Upper lobe of left lung (tissue), 6 donors: ENCODE results near the gene NHLRC4. TPM values are rescaled to one million over a fixed set of nuclear protein-coding genes. Genes with fewer than 3 reads are reported as not detected.
A peak's percentile ranks its signal among the peaks of the same experiment; 100 is the strongest.

Experiments used
- ATAC-seq, 2 donors: fragments of 200-7000 bp; cut with Tn5 transposase; one replicate each; pipeline ENCODE4 v1.9.1; 2022; ENCODE audit warnings: mild to moderate bottlenecking in 2 of 2, moderate library complexity in 2 of 2; ENCODE audit not compliant: low FRiP score in 2 of 2
- DNase-seq, 2 donors: peaks; one replicate each; pipeline ENCODE4 v3.0.0-alpha.2; 2019 to 2020
- H3K27ac ChIP-seq, 4 donors: fragments of 200-600 bp; sonication (generic); one replicate each; pipeline ENCODE4 v1.5.1; 2016 to 2019
- H3K27me3 ChIP-seq, 4 donors: fragments of 200-600 bp; sonication (generic); one replicate each; pipeline ENCODE4 v1.5.1; 2017 to 2019
- H3K36me3 ChIP-seq, 4 donors: fragments of 200-600 bp; sonication (generic); one replicate each; pipeline ENCODE4 v1.5.1; 2016 to 2019
- H3K4me1 ChIP-seq, 4 donors: fragments of 200-600 bp; sonication (generic); one replicate each; pipeline ENCODE4 v1.5.1; 2018 to 2019
- H3K4me3 ChIP-seq, 4 donors: fragments of 200-600 bp; sonication (generic); one replicate each; pipeline ENCODE4 v1.5.1; 2017 to 2019; ENCODE audit warnings: mild to moderate bottlenecking in 2 of 4, moderate library complexity in 1 of 4
- H3K9me3 ChIP-seq, 4 donors: fragments of 200-600 bp; sonication (generic); one replicate each; pipeline ENCODE4 v1.5.1; 2018 to 2019
- EP300 ChIP-seq, 4 donors: sonication (generic); formaldehyde crosslinking; IDR thresholded peaks; one replicate each; pipeline ENCODE4 v1.5.1; 2017; ENCODE audit warnings: antibody characterized with exemption in 4 of 4, control low read depth in 2 of 4
- POLR2A ChIP-seq, 4 donors: fragments of 450-650 bp; IDR thresholded peaks; one replicate each; pipeline ENCODE4 v1.5.1; 2016 to 2017; ENCODE audit warnings: antibody characterized with exemption in 4 of 4, mild to moderate bottlenecking in 2 of 4
- POLR2AphosphoS5 ChIP-seq, 2 donors: sonication (generic); formaldehyde crosslinking; IDR thresholded peaks; one replicate each; pipeline ENCODE4 v1.5.1; 2017; ENCODE audit warnings: antibody characterized with exemption in 2 of 2
- WGBS, 2 donors: methylation state at CpG; one replicate each; pipeline ENCODE4 v1.1.5; 2017 to 2018; 5-methylcytosine and 5-hydroxymethylcytosine counted together
- total RNA-seq, 6 donors: library from RNA; depleted of rRNA in 4 of 6; stranded (reverse); fragments of >200 nt in 4 of 6; gene quantifications; one replicate each; pipeline versions ENCODE4 v1.1.0 to v1.2.1, GENCODE V29; 2016 to 2021
- TF ChIP-seq, protein P1 (sequence below), 6 experiments: fragments of 450-650 bp in 4 of 6; fragments of 200-600 bp in 2 of 6; sonication (generic) in 2 of 6; IDR thresholded peaks; one replicate each; pipeline ENCODE4 v1.5.1; 2016 to 2019; ENCODE audit warnings: antibody characterized with exemption in 6 of 6
- donor health status: DM: no; HTN: no; CAD: no; lungs with moderate emphysema.
- donor health status: DM: no; HTN: yes; CAD: no; lungs with severe emphysema.

The NHLRC4 gene
- total RNA-seq, 6 donors from 2014 or later: 1.2 to 7.8 (median 3.3) TPM

DNA sequence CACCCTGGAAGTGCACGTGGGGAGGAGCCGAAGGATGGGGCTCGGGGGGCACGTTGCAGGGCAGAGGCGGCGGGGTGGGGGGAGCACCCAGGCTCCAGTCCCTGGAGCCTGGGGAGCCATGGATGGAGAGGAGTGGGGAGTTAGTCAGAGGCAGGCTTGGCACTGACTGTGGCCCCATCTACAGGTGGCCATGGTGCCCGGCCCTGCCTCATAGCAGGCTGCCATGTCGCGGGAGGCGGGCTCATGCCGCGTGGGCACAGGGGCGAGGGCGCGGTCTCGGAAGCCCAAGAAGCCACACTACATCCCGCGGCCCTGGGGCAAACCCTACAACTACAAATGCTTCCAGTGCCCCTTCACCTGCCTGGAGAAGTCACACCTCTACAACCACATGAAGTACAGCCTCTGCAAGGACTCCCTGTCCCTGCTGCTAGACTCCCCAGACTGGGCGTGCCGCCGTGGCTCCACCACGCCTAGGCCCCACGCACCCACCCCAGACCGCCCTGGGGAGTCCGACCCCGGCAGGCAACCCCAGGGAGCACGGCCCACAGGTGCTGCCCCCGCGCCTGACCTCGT lies 3.6 kb upstream of the NHLRC4 start:
- ATAC-seq (no peak), DNase-seq (no peak)
- H3K4me1 ChIP-seq: peaks cover 19 to 48% (median 25%) of the 10 kb centered on the region in 4 donors
- H3K36me3 ChIP-seq: no peaks in the 10 kb centered on the region
- WGBS, 2 donors: 80 to 90% methylated on average over 26 to 28 of the region's 30 CpGs
- TF ChIP-seq POLR2A (IDR thresholded peaks at IDR 0.05) (no peak), EP300 (IDR thresholded peaks at IDR 0.05) (no peak), POLR2AphosphoS5 (IDR thresholded peaks at IDR 0.05) (no peak)
- TF ChIP-seq, protein P1, sequence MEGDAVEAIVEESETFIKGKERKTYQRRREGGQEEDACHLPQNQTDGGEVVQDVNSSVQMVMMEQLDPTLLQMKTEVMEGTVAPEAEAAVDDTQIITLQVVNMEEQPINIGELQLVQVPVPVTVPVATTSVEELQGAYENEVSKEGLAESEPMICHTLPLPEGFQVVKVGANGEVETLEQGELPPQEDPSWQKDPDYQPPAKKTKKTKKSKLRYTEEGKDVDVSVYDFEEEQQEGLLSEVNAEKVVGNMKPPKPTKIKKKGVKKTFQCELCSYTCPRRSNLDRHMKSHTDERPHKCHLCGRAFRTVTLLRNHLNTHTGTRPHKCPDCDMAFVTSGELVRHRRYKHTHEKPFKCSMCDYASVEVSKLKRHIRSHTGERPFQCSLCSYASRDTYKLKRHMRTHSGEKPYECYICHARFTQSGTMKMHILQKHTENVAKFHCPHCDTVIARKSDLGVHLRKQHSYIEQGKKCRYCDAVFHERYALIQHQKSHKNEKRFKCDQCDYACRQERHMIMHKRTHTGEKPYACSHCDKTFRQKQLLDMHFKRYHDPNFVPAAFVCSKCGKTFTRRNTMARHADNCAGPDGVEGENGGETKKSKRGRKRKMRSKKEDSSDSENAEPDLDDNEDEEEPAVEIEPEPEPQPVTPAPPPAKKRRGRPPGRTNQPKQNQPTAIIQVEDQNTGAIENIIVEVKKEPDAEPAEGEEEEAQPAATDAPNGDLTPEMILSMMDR (IDR thresholded peaks at IDR 0.05): no peak
- no peak overlapping the region for H3K27ac ChIP-seq
- no peaks in the 10 kb centered on the region for H3K9me3 ChIP-seq
- peaks cover 1 to 28% (median 14%) of the 10 kb centered on the region in 4 donors for H3K27me3 ChIP-seq
- H3K4me3 ChIP-seq: no peak overlapping the region

DNA sequence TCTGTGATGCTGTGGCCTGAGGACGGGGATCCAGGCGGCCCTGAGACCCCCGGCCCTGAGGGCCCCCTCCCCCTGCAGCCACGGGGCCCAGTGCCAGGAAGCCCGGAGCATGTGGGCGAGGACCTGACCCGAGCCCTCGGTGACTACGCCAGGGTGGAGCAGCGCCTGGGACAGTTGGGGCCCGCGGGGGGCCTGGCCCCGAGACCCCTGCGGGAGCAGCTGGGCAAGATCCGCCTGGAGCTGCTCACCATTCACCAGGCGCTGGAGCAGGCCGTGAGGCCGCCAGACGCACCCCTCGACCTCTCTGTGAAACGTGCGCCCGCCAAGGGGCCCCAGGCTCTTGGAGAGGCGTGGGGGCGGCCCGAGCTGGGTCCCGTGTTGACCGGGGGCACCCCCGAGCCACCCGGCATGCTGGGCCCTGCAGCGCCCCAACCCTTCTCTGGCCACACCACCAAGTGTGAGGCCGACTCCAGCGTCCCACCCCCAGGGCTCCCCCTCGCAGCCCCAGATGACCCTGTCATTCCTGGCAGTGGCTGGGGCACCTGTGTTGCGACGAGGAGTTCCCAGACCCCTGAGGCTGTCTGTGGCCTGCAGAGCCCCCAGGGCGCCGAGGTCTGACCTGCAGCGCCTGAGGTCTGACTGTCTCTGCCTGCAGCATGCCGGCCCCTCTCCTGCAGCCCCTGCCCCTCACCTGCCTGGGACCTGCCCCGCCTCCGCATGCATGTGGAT lies 2.0 kb upstream of the NHLRC4 start:
- H3K4me1 ChIP-seq: peaks cover 24 to 57% (median 36%) of the 10 kb centered on the region in 4 donors
- H3K36me3 ChIP-seq: no peaks in the 10 kb centered on the region
- peaks cover 0 to 17% (median 9%) of the 10 kb centered on the region in 4 donors for H3K27me3 ChIP-seq
- DNase-seq (no peak), ATAC-seq (no peak)
- H3K4me3 ChIP-seq: no peak overlapping the region
- no peaks in the 10 kb centered on the region for H3K9me3 ChIP-seq
- H3K27ac ChIP-seq: no peak overlapping the region
- 76 to 93% methylated on average over 13 to 19 of the region's 42 CpGs for WGBS, 2 donors
- TF ChIP-seq POLR2AphosphoS5 (IDR thresholded peaks at IDR 0.05) (no peak), EP300 (IDR thresholded peaks at IDR 0.05) (no peak), POLR2A (IDR thresholded peaks at IDR 0.05) (no peak)
- TF ChIP-seq, protein P1 (IDR thresholded peaks at IDR 0.05): no peak

DNA sequence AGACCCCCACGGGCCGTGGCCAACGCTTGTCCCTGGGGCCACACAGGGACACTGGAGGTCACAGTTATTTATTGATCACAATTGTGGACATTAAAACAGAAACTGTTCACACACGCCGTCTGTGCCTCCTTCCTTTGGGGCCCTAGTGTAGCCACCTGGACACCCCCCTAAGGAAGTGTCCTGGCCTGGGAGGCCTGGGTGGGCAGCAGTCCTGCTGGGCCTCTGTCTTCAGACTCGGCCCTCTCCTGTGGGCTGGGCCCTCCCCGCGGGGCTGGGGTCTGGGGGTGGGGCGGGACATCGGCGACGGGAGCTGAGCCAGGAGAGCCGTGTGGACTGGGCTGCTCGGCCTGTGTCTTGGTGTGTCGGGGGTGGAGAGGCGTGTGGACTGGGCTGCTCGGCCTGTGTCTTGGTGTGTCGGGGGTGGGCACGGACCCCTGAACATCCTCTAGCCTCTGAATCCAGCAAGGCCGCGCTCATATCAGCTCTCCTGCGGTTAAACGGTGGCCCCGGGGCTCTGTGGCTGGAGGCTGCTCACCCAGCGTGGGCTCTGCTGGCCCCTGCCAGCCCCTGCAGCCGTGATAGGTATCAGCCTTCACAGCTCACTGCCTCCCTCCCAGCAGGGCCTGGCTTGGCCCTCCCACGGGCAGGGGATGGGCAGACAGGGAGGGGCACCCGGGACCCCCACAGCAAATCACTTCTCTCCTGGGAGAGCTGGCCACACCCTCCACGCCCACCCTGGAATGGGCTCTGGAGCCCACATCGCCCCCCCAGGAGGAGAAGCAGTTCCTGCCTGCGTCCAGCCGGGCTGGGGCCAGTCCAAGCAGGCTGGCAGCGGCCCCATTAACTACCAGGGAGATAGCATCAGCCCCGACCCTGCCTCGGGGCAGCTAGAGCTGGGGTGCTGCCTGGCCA lies 1.1 kb upstream of the NHLRC4 start:
- ATAC-seq: no peak
- peaks cover 0 to 10% (median 5%) of the 10 kb centered on the region in 4 donors for H3K27me3 ChIP-seq
- DNase-seq: no peak
- H3K9me3 ChIP-seq: no peaks in the 10 kb centered on the region
- H3K4me1 ChIP-seq: peaks cover 27 to 54% (median 36%) of the 10 kb centered on the region in 4 donors
- H3K27ac ChIP-seq: peak overlapping the region in 1 of 4 donors; percentile 69
- no peaks in the 10 kb centered on the region for H3K36me3 ChIP-seq
- WGBS, 2 donors: 63 to 67% methylated on average over 4 to 35 of the region's 35 CpGs
- no peak overlapping the region for H3K4me3 ChIP-seq
- TF ChIP-seq POLR2AphosphoS5 (IDR thresholded peaks at IDR 0.05) (no peak), EP300 (IDR thresholded peaks at IDR 0.05) (no peak)
- TF ChIP-seq, protein P1 (IDR thresholded peaks at IDR 0.05): no peak

DNA sequence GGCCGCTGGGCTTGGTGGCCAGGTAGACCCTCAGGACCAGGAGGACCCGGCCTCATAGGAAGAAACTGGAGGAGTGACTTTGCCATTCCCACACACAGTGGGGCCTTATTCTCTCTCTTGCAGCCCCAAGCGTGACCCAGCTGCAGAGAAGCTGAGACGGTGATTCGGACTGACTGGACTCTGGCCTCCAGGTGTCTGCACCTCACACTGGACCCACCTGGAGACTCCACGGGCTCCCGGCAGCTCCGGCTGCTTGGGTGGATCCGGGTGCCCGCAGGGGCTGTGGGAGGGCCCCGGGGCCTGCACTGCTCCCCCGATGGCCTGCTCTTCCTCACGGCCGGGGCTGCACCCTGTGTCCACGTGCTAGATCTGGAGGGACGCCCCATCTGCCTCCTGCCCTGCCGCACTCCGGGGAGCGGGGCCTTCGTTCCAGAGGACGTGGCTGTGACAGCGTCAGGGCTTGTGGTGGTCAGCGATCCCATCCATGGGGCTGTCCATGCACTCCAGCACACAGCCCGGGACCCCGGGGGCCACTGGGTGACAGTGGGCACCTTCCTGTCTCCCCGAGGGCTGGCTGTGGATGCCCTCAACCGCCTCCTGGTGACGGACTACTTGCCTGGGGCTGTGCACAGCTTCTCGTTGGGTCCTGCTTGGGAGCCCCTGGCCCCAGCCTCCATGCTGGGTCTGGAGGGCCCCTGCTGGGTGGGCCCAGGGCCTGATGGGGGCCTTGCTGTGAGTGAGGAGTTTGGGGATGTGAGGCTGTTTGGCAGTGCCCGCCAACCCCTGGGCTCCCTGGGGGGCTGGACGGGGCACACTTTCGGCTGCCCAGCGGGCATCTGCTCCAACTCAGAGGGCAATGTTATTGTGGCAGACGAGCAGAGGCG lies 810 bp downstream of the NHLRC4 start:
- Histone ChIP-seq H3K9me3 (no peaks in the 10 kb centered on the region), H3K27me3 (no peaks in the 10 kb centered on the region), H3K27ac (peak overlapping the region in 2 of 4 donors; percentile 63 to 67), H3K4me1 (peaks cover 32 to 60% (median 37%) of the 10 kb centered on the region in 4 donors), H3K36me3 (no peaks in the 10 kb centered on the region), H3K4me3 (peak overlapping the region in 3 of 4 donors; percentile 24 to 45 (median 44))
- peak in 1 of 2 donors; percentile 79 for DNase-seq
- no peak for TF ChIP-seq POLR2A (IDR thresholded peaks at IDR 0.05)
- no peak for ATAC-seq
- WGBS, 2 donors: 94 to 95% methylated on average over 13 to 22 of the region's 35 CpGs
